Esophagus squamous epithelium (tissue), 4 donors: ENCODE measurements around the gene LDLR.

Experiments used
- POLR2A ChIP-seq, 4 donors: fragments of 450-650 bp; IDR thresholded peaks; one replicate each; pipeline ENCODE4 v1.6.1; 2017; ENCODE audit warnings: antibody characterized with exemption in 4 of 4, mild to moderate bottlenecking in 4 of 4, moderate library complexity in 3 of 4
- TF ChIP-seq, protein P1 (sequence below), 6 experiments: fragments of 450-650 bp in 4 of 6; fragments of 200-600 bp in 2 of 6; sonication (generic) in 2 of 6; IDR thresholded peaks; one replicate each; pipeline ENCODE4 v1.5.1; 2016 to 2019; ENCODE audit warnings: antibody characterized with exemption in 6 of 6, mild to moderate bottlenecking in 4 of 6, moderate library complexity in 4 of 6

DNA sequence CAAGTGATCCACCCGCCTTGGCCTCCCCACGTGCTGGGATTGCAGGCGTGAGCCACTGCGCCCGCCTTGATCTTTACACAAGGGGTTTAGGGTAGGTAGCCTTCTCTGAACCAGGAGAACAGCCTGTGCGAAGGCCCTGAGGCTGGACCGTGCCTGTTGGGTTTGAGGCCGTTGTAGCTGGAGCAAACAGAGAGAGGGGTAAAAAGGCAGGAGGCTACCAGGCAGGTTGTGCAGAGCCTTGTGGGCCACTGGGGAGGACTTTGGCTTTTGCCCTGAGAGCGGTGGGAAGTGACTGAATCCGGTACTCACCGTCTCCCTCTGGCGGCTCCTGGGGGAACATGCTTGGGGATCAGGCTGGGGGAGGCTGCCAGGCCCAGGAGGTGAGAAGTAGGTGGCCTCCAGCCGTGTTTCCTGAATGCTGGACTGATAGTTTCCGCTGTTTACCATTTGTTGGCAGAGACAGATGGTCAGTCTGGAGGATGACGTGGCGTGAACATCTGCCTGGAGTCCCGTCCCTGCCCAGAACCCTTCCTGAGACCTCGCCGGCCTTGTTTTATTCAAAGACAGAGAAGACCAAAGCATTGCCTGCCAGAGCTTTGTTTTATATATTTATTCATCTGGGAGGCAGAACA, 41.7 kb downstream of the LDLR start:
- TF ChIP-seq, protein P1, sequence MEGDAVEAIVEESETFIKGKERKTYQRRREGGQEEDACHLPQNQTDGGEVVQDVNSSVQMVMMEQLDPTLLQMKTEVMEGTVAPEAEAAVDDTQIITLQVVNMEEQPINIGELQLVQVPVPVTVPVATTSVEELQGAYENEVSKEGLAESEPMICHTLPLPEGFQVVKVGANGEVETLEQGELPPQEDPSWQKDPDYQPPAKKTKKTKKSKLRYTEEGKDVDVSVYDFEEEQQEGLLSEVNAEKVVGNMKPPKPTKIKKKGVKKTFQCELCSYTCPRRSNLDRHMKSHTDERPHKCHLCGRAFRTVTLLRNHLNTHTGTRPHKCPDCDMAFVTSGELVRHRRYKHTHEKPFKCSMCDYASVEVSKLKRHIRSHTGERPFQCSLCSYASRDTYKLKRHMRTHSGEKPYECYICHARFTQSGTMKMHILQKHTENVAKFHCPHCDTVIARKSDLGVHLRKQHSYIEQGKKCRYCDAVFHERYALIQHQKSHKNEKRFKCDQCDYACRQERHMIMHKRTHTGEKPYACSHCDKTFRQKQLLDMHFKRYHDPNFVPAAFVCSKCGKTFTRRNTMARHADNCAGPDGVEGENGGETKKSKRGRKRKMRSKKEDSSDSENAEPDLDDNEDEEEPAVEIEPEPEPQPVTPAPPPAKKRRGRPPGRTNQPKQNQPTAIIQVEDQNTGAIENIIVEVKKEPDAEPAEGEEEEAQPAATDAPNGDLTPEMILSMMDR (IDR thresholded peaks at IDR 0.05) = peak; percentile 83 to 92 (median 87)
- TF ChIP-seq POLR2A (IDR thresholded peaks at IDR 0.05) = no peak
